HL-60 (cell line): Measurements from ENCODE around the gene DCHS1.

Source experiments
- DNase-seq, 2 experiments: peaks; one replicate each; pipeline ENCODE4 v3.0.0-alpha.2; 2010 to 2020; ENCODE audit warnings: low read depth in 1 of 2, low spot score in 1 of 2
- H3K27ac ChIP-seq: fragments of 250-450 bp; sonication (Bioruptor Pico); replicated peaks from 2 replicates; pipeline ENCODE4 v1.5.1; 2020; ENCODE audit warnings: mild to moderate bottlenecking, moderate library complexity
- H3K27me3 ChIP-seq: fragments of 250-450 bp; sonication (Bioruptor Pico); 2 replicates; pipeline ENCODE4 v1.5.1; 2021; ENCODE audit warnings: mild to moderate bottlenecking, moderate library complexity; ENCODE audit not compliant: insufficient read depth, poor library complexity, severe bottlenecking
- H3K4me3 ChIP-seq: replicated peaks from 2 replicates; pipeline ENCODE4 v1.5.1; 2011; ENCODE audit warnings: mild to moderate bottlenecking, control low read depth, low read length; ENCODE audit not compliant: insufficient read depth
- CTCF ChIP-seq: IDR thresholded peaks from one replicate; pipeline ENCODE4 v1.5.1; 2011; ENCODE audit warnings: low read length, control low read depth, inconsistent platforms; ENCODE audit not compliant: insufficient read depth
- GABPA ChIP-seq: IDR thresholded peaks from 2 replicates; pipeline ENCODE4 v1.6.1; 2012; ENCODE audit warnings: low read depth
- POLR2AphosphoS5 ChIP-seq: IDR thresholded peaks from 2 replicates; pipeline ENCODE4 v1.6.1; 2012; ENCODE audit warnings: low read depth
- REST ChIP-seq: IDR thresholded peaks from 2 replicates; pipeline ENCODE4 v1.6.1; 2012; ENCODE audit warnings: low read depth; ENCODE audit not compliant: insufficient replicate concordance
- SPI1 ChIP-seq: IDR thresholded peaks from 2 replicates; pipeline ENCODE4 v1.6.1; 2012; ENCODE audit warnings: low read depth, mild to moderate bottlenecking, borderline replicate concordance

Gene DCHS1

GRCh38 chr11:6599449-6599848, 56.2 kb downstream of the DCHS1 start:
- no peaks in the 10 kb centered on the region for H3K27me3 ChIP-seq

GRCh38 chr11:6598555-6598954, 57.1 kb downstream of the DCHS1 start:
- H3K27me3 ChIP-seq = no peaks in the 10 kb centered on the region
- H3K27ac ChIP-seq = no peak overlapping the region
- H3K4me3 ChIP-seq = no peak overlapping the region
- no peak for DNase-seq
- no peak for TF ChIP-seq SPI1
- no peak for TF ChIP-seq GABPA
- no peak for TF ChIP-seq REST
- no peak for TF ChIP-seq POLR2AphosphoS5
- TF ChIP-seq CTCF = no peak

More at GRCh38 chr11:6599449-6599848, 56.2 kb downstream of the DCHS1 start:
- Histone ChIP-seq H3K27ac (no peak overlapping the region), H3K4me3 (no peak overlapping the region)
- no peak for TF ChIP-seq REST
- no peak for TF ChIP-seq POLR2AphosphoS5
- TF ChIP-seq GABPA = no peak
- TF ChIP-seq SPI1 = no peak
- TF ChIP-seq CTCF = no peak
- no peak for DNase-seq

- Histone ChIP-seq H3K27me3 (no peaks in the 10 kb centered on the region), H3K27ac (no peak overlapping the region), H3K4me3 (no peak overlapping the region)
- TF ChIP-seq REST (no peak), CTCF (no peak), SPI1 (no peak), GABPA (no peak), POLR2AphosphoS5 (no peak)
- DNase-seq = no peak
Measured at GRCh38 chr11:6596239-6596877, 59.3 kb downstream of the DCHS1 start.
